Stimulated activated CD8-positive, alpha-beta memory T cell treated with anti-CD3 and anti-CD28 coated beads, Interleukin-12 subunit alpha, Interleukin-12 subunit beta, amount 100 ng/mL, for 24 hours (primary cell): ENCODE results near the gene FAM204A.

Experiments
- DNase-seq: peaks from one replicate; pipeline ENCODE4 v3.0.0-alpha.2; 2020; ENCODE audit errors: extremely low read depth

Gene FAM204A

DNA sequence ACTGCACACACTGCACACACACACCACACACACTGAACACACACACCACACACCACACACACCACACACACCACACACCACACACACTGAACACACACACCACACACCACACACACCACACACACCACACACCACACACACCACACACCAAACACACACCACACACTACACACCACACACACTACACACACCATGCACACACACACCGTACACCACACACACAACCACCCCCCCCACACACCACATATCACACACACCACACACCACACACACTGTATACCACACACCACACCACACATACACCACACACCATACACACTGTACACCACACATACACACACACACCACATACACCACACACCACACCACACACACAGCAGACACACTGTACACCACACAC, 59.5 kb downstream of the FAM204A start:
- DNase-seq: no peak

DNA sequence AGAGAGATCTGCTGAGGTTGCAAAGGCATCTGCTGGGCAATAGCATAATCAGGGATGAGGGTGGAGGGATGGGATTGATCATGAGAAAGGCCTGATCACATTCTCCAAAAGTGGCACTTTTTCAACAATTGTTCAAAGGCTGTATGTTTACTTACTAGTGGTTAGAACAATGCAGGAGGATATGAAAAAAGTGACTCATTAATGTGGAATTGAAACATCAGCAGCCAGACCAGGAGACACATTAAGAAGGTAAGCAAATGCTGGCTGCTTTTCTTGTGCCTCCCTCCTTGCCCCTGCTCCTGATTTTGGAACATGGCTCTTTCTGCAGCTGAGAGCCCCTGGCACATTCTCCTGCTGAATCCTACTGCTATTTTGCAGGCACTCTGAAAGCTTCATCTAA, 63.5 kb downstream of the FAM204A start:
- DNase-seq: no peak

DNA sequence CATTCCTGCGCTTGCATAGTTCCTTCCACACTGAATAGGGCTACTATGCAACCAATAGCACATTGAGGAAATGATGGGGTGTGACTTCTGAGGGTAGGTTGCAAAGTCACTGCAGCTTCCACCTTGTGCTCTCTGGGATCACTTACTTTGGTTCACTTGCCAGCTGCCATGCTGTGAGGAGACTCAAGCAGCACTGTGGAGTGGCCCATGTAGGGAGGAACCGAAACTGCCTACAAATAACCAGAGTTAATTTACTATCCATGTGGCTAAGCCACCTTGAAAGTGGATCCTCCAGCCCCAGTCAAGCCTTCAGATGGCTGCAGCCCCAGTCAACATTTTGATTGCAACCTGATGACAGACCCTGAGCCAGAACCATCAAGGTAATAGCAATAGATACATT, 64.3 kb downstream of the FAM204A start:
- no peak for DNase-seq

DNA sequence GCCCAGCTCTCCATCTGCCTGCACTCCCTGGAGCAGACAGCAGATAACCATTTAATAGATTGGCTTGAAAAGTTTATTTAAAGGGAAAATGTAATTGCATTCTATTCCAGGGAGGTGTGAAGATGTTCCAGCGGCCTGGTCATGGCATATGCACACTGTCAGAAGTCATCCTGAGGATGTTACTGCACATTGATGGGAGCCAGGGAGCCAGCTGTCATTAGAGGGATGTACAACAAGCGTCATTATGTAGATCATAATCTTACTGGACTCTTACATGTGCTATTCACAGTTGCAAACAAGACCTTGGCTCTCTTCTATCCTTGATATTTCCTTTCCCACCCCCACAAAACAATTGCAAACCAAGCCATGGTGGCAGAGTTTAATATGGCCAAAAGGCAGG, 65.4 kb downstream of the FAM204A start:
- DNase-seq: no peak

DNA sequence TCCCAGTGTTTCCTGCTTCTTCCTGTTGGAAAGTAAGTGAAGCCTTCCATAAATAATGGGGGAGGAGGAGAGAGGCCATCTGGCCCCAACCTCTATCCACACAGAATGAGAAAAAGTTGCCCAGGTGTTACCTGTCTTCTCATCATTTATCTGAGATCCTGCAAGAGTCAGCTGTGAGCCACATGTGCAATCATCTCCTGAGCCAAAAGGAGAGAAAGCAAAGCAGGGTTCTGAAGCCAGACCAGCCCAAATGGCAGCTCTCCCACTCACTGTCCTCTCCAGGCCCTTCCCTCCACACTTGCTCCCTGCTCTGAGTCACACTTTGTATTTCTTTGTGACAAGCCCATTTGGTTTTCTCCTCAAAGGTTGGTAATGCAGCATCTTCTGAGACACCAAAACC, 65.9 kb downstream of the FAM204A start:
- no peak for DNase-seq

DNA sequence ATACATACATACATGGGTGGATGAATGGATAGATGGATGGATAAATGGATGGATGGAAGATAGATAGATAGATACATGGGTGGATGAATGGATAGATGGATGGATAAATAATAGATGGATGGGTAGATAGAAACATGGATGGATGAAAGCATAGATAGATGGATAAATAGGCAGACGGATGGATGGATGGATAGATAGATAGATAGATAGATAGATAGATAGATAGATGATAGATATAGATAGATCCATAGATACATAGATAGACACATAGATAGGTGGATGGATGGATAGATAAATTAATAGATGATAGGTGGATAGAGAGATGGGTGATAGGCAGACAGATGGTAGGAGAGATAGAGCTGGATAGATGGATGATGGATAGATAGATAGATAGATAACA, 68.5 kb downstream of the FAM204A start:
- no peak for DNase-seq

DNA sequence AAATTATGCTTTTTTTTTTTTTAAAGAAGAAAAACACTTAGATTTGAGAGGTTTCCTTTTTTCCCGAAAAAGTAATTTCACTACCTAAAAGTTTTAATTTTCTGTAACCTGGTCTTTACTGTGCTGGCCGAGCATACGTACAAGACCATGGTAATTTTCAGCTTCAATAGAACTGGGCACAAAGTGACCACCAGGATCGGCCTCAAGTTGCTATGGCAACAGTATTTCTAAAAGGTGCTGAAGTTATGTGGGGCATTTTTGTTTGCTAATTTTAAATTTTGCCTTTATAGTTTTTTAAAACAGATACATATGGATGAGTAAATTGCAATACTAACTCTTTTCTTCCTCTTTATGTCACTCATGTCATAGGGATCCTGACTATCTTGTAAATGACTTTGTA, 69.4 kb downstream of the FAM204A start:
- no peak for DNase-seq

DNA sequence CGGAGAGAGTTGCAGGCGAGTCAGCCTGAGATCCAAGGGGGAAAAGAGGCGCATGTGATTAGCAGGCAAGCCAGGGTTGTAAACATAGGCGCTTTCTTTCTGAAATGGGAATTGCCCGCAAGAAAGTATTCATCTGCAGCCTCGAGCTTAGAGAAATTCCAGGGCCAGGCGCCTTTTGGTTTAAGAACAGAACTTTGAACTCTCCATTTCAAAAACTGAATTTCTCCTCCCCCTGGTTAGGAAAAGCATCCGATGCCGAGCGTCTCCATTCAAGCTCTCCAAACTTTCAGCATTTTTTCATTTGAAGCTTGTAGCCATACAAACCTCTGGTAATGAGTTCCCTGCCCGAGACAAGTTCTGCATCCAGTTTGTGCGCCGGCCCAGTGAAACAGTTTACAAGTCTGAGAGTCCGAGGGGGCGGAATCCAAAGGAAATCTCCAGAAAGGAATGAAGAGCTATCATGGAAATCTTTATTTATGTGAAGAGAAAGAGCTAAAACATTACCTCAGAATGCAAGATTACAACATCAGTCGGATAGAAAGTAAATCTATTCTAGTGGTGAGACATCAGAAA, 69.9 kb downstream of the FAM204A start:
- no peak for DNase-seq

DNA sequence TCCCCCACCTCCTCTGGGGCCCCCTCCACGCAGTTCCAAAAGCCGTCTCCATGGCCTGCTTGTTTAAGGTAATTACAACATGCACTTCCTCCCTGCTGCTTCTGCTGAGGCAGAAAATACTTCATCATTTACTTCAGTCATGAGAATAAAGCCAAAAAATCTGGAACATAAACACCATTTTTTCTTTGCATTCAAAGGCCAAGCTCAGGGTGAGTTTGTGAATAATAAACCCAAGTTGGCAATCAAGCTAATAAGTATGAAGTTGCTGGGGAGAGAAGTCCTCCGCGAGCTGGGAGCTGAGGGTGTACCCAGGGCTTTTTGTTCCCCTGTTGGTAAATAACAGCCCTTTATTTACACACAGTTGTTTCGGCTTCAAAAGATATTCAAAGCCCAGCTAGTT, 70.5 kb downstream of the FAM204A start:
- no peak for DNase-seq

DNA sequence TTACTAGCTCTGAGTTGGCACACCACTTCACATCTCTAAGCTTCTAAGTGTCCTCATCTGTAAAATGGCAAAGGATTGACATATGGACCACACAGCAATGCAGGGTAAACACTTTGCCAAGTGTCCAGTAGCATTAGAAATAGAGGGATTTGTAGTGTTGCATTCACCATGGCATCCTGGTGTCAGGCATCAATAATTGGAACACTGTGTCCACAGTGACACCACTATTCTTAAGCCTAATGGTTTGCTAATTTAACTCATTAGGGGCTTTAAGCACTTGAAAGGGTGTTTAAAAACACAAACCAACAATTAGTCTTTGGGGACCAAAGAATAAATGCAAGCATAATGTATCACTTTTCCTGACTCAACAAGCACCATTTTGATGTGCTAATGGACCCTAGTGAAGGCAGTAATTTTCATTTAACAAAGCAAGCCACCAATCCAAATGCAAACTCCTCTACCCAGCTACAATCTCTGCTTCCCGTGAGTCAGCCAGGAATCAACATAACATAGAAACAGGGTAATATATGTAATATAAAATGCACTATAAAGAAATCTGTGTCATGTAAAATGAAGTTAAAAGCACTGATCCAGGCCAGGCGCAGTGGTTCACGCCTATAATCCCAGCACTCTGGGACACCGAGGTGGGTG, 75.9 kb downstream of the FAM204A start:
- DNase-seq: no peak

DNA sequence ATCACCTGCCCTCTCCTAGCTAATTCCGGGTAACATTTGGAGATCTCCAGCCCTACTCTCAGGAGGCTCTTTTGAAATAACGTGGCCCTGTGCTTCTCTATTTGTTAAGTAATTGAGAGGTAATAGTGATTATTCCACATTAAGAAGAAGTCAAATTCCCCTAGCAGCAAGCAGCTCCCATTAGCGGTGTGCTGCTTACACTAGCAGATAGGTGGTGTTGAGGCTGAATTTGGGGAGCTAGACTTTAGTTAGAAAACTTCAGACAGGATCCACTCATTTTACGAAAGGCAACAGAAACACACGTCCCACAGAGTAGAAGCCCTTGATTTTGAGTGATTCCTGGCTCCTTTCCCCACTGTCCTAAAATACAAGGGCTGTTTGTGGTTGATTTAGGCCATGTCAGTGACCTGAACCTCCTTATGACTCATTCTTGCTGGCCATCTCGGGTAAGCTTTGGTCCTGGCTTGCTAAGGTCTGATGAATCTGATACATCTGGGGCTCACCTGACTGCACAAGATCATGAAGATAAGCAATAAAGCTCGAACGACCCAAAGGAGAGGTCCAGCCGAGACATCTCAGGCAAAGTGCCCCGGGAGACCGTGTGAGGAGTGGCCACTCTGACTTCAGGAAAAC, 77.2 kb downstream of the FAM204A start:
- no peak for DNase-seq

DNA sequence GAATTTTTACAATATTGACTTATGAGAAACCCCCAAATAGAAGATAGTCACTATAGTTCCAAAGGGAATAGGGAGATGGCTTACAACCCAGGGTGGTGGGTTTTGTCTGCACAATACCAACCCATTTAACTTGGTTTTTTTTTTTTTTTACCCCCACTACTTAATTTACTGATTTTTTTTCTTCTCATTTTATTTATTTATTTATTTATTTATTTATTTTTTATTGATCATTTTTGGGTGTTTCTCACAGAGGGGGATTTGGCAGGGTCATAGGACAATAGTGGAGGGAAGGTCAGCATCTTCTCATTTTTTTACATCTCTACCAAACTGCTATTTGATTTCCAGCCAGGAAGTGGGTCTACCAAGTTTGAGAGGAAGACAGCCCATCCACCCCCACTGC, 77.9 kb downstream of the FAM204A start:
- DNase-seq: no peak

DNA sequence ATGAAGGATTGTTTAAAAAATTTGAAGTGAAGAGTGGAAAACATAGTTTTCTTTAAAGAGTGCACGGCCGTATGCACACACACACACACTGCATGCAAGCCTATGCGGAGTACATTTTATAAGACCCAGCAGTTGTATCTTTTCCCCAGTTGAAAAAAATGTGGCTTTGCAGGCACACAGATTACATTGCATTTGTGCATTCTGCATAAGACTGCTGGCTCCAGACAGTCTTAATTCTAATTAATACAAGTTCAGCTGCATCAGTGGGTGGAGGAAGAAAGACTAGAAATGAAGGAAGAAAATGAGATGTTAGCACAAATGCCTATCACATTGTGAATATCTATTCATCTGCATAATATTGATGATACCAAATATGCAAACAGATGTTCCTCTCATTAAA, 79.6 kb downstream of the FAM204A start:
- DNase-seq: no peak

DNA sequence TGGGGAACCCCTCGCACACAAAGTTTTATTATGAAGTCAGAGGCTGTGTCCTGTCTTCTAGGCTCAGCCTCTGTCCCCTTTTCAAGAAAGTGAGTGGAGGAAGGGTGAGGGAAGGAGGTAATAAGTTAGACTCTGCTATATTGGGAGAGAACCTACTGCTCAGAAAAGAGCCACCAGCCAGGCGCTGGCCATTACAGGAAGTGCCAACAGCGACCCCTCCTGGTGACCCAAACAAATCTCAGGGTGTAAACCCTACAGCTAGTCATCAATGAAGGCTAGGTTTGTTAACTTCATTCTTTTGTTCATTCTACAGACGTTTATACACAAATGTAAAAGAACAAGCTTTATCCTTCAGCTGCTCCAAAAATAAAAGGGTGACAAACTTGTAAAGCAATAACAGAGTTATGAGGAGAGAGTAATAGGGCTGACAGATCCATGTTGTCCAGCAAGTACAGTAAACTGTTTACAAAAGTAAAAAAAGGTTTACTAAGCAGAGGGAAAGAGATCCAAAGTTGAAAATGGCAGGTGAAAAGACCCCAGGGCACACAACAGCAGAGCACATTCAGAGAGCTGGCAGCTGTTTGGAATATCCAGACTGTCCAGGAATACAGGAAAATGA, 82.7 kb downstream of the FAM204A start:
- DNase-seq: no peak

DNA sequence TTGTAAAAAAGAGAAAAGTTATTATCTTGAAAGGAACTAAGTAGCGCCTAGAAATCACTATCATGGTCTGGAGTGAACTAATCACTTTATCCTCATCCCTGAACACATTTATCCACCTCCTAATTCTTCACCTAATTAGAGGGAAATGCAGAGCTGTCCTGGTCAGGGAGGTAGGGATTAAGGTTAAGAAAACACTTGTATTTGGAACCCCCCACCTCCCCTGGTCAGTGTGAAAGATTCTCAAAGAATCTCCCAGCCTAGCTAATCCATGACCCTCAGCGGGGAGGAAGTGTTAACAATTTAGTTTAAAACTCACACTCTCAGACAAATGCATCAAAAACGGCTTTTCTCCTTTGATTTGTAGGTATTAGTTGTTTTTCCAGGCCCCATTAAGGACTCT, 83.8 kb downstream of the FAM204A start:
- DNase-seq: no peak

DNA sequence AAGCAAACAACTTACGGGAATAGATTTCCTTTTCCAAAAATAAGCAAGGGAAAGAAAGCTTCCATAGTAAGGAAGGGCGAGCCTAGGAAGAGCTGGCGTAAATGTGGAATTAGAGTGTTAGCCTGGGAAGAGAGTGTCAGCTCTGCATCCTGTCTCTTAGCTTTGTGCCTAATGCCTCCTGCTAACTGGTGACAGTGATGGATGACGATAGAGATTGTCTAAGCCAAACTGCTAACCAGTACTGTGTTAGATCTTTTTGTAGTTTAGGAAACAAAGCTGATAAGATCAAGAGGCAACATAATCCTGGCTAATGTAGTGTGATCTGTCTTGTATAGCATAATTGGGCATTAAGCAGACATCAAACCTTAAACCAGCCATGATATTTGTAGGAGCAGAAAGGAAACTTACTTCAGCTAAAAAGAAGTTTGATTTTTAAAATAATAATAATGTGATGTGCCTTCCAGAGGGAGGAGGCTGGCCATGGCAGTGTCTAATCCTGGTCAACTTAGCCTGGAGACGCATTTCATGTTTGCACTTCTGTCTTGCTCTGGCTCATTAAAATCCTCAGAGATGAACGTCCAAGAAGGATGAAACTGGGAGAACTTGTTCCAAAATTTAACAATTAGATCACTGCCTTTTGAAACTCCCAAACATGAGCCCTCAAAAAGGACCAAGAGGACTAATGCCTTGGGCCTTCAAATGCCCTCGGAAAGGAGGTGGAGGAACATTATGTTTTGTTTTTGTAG, 85.1 kb downstream of the FAM204A start:
- DNase-seq: no peak

DNA sequence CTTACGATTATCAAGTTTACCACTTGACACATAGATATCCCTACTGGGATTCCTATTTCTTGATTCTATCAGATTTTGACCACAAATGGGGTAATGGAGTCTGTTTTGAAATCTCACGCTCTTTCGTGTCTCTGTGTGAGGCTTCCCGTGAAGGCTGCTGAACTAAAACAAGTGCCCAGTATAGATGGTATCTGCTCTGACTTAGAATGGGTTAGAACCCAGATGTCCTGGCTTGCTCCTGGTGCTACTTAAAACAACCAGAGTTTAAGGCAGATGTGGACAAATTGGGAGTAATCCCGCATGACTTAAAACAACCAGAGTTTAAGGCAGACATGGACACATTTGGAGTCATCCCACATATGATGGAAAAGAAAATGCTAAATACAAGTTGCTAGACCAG, 85.9 kb downstream of the FAM204A start:
- DNase-seq: no peak

DNA sequence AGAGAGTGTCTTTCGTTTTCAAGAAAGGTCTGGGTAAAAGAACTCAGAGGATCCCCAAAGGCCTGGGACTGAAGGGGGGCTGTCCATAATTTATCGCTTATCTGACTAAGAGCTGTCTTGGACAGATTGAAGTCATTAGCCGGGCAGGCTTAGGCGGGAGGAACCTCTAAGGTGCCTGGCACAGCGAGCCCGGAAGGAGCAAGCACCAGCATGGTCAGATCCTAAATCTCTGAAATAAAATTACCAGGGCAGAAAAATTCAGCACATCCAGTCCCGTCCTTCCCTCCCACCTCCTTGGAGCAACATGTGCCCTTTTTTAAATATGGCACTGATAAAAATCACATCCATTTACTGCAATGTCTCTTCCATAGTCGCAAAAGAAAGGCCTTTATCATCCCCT, 86.8 kb downstream of the FAM204A start:
- no peak for DNase-seq

DNA sequence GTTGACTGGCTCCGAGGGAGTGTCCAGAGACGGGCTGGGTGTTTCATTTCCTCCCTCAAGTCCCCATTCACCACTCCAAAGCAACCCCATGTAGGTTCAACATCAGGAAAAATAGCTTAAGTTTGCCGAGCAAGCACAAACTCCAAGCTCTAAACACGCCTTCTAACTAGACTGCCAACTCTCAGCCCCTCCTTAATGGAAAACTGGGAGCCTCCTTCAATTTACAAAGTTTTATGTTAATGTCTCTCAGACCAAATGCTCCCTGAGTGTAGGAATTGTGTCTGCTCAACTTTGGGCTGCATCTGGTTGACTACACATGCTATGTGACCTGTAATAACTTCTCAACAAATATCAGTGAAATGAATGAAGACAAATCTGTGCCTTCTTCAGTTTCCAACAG, 87.5 kb downstream of the FAM204A start:
- no peak for DNase-seq

DNA sequence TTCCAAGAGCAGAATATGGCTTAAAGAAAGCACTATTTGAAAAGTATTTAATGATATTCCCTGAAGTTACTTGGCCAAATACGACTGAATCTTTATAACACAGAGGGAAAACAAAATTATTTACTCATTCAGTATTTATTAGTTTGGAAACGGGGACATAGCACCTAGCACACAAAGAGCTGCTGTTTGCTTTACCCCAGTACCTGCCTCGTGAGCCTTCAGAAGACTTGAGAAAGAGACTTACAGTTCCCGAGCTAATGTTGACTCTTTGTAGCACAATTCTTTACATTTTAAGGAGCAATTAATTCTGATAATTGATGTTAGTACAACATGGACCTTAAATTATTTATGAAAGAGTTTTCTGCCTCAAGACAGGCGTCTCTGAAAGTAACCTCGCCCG, 88.7 kb downstream of the FAM204A start:
- no peak for DNase-seq

DNA sequence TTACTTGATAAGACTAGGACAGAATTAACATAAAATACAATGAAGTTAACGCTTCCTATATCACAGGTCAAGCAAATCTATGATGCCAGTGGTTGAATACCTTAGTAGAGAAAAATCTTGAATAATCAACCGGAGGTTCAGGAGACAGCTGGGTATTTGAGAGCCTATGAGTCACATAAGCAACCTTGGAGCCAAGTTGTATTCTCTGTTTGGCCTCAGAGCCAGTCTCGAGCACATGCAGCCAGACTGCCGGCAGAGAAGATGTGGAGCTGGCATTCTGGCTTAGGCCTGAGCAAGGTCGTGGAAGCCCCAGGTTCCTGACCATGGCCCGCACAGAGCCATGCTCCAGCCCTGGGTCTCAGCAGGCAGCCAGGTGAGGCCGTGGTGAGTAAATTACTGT, 90.3 kb downstream of the FAM204A start:
- no peak for DNase-seq

DNA sequence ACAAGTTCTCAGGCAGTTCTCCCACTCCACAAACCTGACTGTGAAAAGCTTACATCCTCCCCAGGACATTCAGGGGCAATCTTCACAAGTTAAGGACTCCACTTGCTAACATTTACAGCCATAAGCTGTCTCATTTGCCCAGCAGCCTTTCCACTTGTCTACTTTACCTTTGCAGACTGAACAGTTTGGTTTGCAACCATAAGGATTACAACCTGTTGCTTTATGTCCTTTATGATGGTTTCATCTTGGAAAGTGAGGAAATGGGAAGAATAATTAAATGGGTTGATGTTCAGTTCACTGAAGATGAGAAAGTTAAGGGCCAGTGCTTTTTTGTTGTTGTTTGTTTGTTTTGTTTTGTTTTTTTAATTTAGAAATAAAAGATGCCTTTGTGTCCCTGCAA, 92.4 kb downstream of the FAM204A start:
- no peak for DNase-seq
